IMR-90 (cell line): Measurements from ENCODE around the gene ITGA2. TPM values are rescaled to one million over a fixed set of nuclear protein-coding genes. Genes with fewer than 3 reads are reported as not detected.

Source experiments
- ATAC-seq: fragments of 200-7000 bp; cut with Tn5 transposase; 2 replicates; pipeline ENCODE4 v1.9.1; 2020; ENCODE audit warnings: low read depth, mild to moderate bottlenecking, moderate library complexity
- BruUV-seq: library from RNA; stranded (reverse); fragments of 400-500 nt; replicated peaks from 2 replicates; lab custom pipeline; 2021; lab: Mats Ljungman, UMichigan
- CTCF ChIA-PET: fragments of 300-600 bp; formaldehyde crosslinking; extraction: SDS; loops from one replicate; lab custom pipeline; 2021; ENCODE audit warnings: antibody characterized with exemption; lab: Yijun Ruan, JAX
- POLR2A ChIA-PET: fragments of 300-600 bp; sonication (Branson Sonifier 250); formaldehyde crosslinking; loops from one replicate; lab custom pipeline; 2022; ENCODE audit warnings: antibody characterized with exemption; ENCODE audit not compliant: unreplicated experiment; lab: Charles Lee
- DNase-seq: peaks from one replicate; pipeline ENCODE4 v3.0.0; 2013
- H2AFZ ChIP-seq: replicated peaks from 2 replicates; pipeline ENCODE3; 2013; ENCODE audit warnings: low read length, mild to moderate bottlenecking; ENCODE audit not compliant: poor library complexity
- H2AK5ac ChIP-seq: 2 replicates; pipeline ENCODE4 v1.6.1; 2013; ENCODE audit warnings: low read depth, low read length, inconsistent platforms
- H2AK9ac ChIP-seq: replicated peaks from 2 replicates; pipeline ENCODE3; 2013; ENCODE audit warnings: mild to moderate bottlenecking, low read depth, low read length, moderate library complexity; ENCODE audit not compliant: poor library complexity
- H2BK120ac ChIP-seq: 2 replicates; pipeline ENCODE4 v1.6.1; 2013; ENCODE audit warnings: low read depth, low read length, inconsistent platforms
- H2BK15ac ChIP-seq: 3 replicates; pipeline ENCODE4 v1.6.1; 2013; ENCODE audit warnings: low read depth, low read length, inconsistent platforms
- H2BK20ac ChIP-seq: 2 replicates; pipeline ENCODE4 v1.6.1; 2013; ENCODE audit warnings: low read depth, mild to moderate bottlenecking, inconsistent platforms, low read length, moderate library complexity
- H2BK5ac ChIP-seq: 2 replicates; pipeline ENCODE4 v1.6.1; 2013; ENCODE audit warnings: mild to moderate bottlenecking, low read depth, low read length, inconsistent platforms; ENCODE audit not compliant: poor library complexity, severe bottlenecking
- H3K14ac ChIP-seq: replicated peaks from 2 replicates; pipeline ENCODE4 v1.6.1; 2013; ENCODE audit warnings: low read depth, low read length, inconsistent platforms
- H3K18ac ChIP-seq: 2 replicates; pipeline ENCODE4 v1.6.1; 2013; ENCODE audit warnings: low read depth, low read length, control low read depth
- H3K23ac ChIP-seq: 2 replicates; pipeline ENCODE4 v1.6.1; 2013; ENCODE audit warnings: low read depth, low read length, inconsistent platforms
- H3K27ac ChIP-seq: 2 replicates; pipeline ENCODE4 v1.5.1; 2013; ENCODE audit warnings: mild to moderate bottlenecking, control low read depth, low read length; ENCODE audit not compliant: insufficient read depth
- H3K27me3 ChIP-seq: 2 replicates; pipeline ENCODE4 v1.6.1; 2013; ENCODE audit warnings: low read length; ENCODE audit not compliant: control insufficient read depth, insufficient read depth
- H3K36me3 ChIP-seq: 2 replicates; pipeline ENCODE4 v1.6.1; 2013; ENCODE audit warnings: low read length, mixed read lengths; ENCODE audit not compliant: control insufficient read depth, insufficient read depth
- H3K4ac ChIP-seq: 2 replicates; pipeline ENCODE4 v1.6.1; 2013; ENCODE audit warnings: low read depth, low read length, inconsistent platforms
- H3K4me1 ChIP-seq: 2 replicates; pipeline ENCODE4 v1.6.1; 2013; ENCODE audit warnings: low read length, mixed read lengths; ENCODE audit not compliant: control insufficient read depth, insufficient read depth
- H3K4me2 ChIP-seq: 2 replicates; pipeline ENCODE4 v1.6.1; 2013; ENCODE audit warnings: low read depth, mild to moderate bottlenecking, control low read depth, low read length, moderate library complexity
- H3K4me3 ChIP-seq: 2 replicates; pipeline ENCODE4 v1.5.1; 2013; ENCODE audit warnings: low read depth, mild to moderate bottlenecking, control low read depth, low read length, moderate library complexity; ENCODE audit not compliant: insufficient read depth
- H3K56ac ChIP-seq: 2 replicates; pipeline ENCODE4 v1.6.1; 2013; ENCODE audit warnings: low read length, inconsistent platforms; ENCODE audit not compliant: insufficient read depth; ENCODE audit errors: extremely low read depth
- H3K79me1 ChIP-seq, 2 experiments: 2 replicates each; pipeline ENCODE4 v1.6.1; 2013; ENCODE audit warnings: low read length in 2 of 2, inconsistent platforms in 1 of 2, low read depth in 1 of 2
- H3K9ac ChIP-seq: 2 replicates; pipeline ENCODE4 v1.6.1; 2013; ENCODE audit warnings: low read depth, low read length, control low read depth
- H3K9me1 ChIP-seq: 2 replicates; pipeline ENCODE4 v1.6.1; 2013; ENCODE audit warnings: low read length, inconsistent platforms; ENCODE audit not compliant: insufficient read depth
- H3K9me3 ChIP-seq: 2 replicates; pipeline ENCODE4 v1.6.1; 2013; ENCODE audit warnings: low read length; ENCODE audit not compliant: control insufficient read depth, insufficient read depth
- H4K20me1 ChIP-seq: 2 replicates; pipeline ENCODE4 v1.6.1; 2013; ENCODE audit warnings: low read length, inconsistent platforms; ENCODE audit not compliant: insufficient read depth
- H4K5ac ChIP-seq: 2 replicates; pipeline ENCODE4 v1.6.1; 2013; ENCODE audit warnings: mild to moderate bottlenecking, low read depth, low read length, control low read depth
- H4K8ac ChIP-seq, 2 experiments: 2 replicates each; pipeline ENCODE4 v1.6.1; 2013; ENCODE audit warnings: low read depth in 2 of 2, low read length in 2 of 2, control low read depth in 1 of 2, inconsistent platforms in 1 of 2
- H4K91ac ChIP-seq: 2 replicates; pipeline ENCODE4 v1.6.1; 2013; ENCODE audit warnings: low read depth, low read length, inconsistent platforms; ENCODE audit not compliant: insufficient read depth
- CHD1 ChIP-seq: IDR thresholded peaks from 2 replicates; pipeline ENCODE4 v1.6.1; 2012; ENCODE audit warnings: low read depth, low read length, improper control_type of control experiment
- MAFK ChIP-seq: IDR thresholded peaks from 2 replicates; pipeline ENCODE4 v1.6.1; 2012; ENCODE audit warnings: low read depth, low read length, improper control_type of control experiment
- MAZ ChIP-seq: IDR thresholded peaks from 2 replicates; pipeline ENCODE4 v1.6.1; 2012; ENCODE audit warnings: low read depth, mild to moderate bottlenecking, low read length, improper control_type of control experiment, moderate library complexity, borderline replicate concordance
- MXI1 ChIP-seq: IDR thresholded peaks from 2 replicates; pipeline ENCODE4 v1.6.1; 2012; ENCODE audit warnings: low read depth, mild to moderate bottlenecking, low read length, moderate library complexity, borderline replicate concordance
- NFE2L2 ChIP-seq: fragments of 150-350 bp; IDR thresholded peaks from 2 replicates; pipeline ENCODE4 v1.6.1; 2016; ENCODE audit warnings: low read depth, mild to moderate bottlenecking, low read length
- POLR2A ChIP-seq: IDR thresholded peaks from 2 replicates; pipeline ENCODE4 v1.6.1; 2012; ENCODE audit warnings: mild to moderate bottlenecking, low read depth, low read length
- RFX5 ChIP-seq: IDR thresholded peaks from 2 replicates; pipeline ENCODE4 v1.8.0; 2012; ENCODE audit warnings: low read depth, mild to moderate bottlenecking, low read length, moderate library complexity
- SMC3 ChIP-seq: fragments of 150-350 bp; IDR thresholded peaks from 2 replicates; pipeline ENCODE4 v1.6.1; 2016; ENCODE audit warnings: low read depth, mild to moderate bottlenecking, antibody characterized with exemption, low read length, moderate library complexity
- USF2 ChIP-seq: fragments of 150-350 bp; IDR thresholded peaks from 2 replicates; pipeline ENCODE4 v1.6.1; 2017; ENCODE audit warnings: mild to moderate bottlenecking, antibody characterized with exemption, low read length, low read depth
- WGBS, 2 experiments: methylation state at CpG; one replicate each; pipeline versions ENCODE4 v1.1.5 to v1.1.7; 2013; ENCODE audit warnings: missing lambda C conversion rate in 2 of 2; ENCODE audit not compliant: insufficient read length in 1 of 2; ENCODE audit errors: extremely low coverage in 2 of 2; 5-methylcytosine and 5-hydroxymethylcytosine counted together
- dilution Hi-C: fragments of 300-500 bp; cut with HindIII; formaldehyde crosslinking; loops from one replicate; pipeline ENCODE4 v1.14.3; 2018; ENCODE audit warnings: low sequenced_read_pairs; ENCODE audit not compliant: unreplicated experiment
- in situ Hi-C: fragments of 300-500 bp; cut with MboI; formaldehyde crosslinking; loops from 3 replicates; pipeline ENCODE4 v1.14.3; 2019; ENCODE audit warnings: low sequenced_read_pairs, inconsistent platforms, mixed read lengths
- intact Hi-C: fragments of 100-400 bp; cut with micrococcal nuclease; formaldehyde crosslinking; loops from 2 replicates; pipeline ENCODE4 v1.10.0; 2022
- polyA plus RNA-seq, 3 experiments: library from polyadenylated mRNA; depleted of rRNA; stranded (reverse); fragments of >200 nt; gene quantifications; 2 replicates each; pipeline ENCODE4 v1.2.3, GENCODE V29; 2012; ENCODE audit warnings: low replicate concordance in 1 of 3
- total RNA-seq: library from RNA; depleted of rRNA; stranded (reverse); fragments of >200 nt; gene quantifications from 2 replicates; pipeline ENCODE4 v1.2.3, GENCODE V29; 2012
- TF ChIP-seq, protein P1 (sequence below): fragments of 150-350 bp; IDR thresholded peaks from 2 replicates; pipeline ENCODE4 v1.6.1; 2016; ENCODE audit warnings: low read depth, mild to moderate bottlenecking, low read length, moderate library complexity, borderline replicate concordance
- TF ChIP-seq, protein P2 (sequence below): conservative IDR thresholded peaks from 2 replicates; pipeline ENCODE4 v1.5.1; 2012; ENCODE audit warnings: mild to moderate bottlenecking, low read depth, low read length, improper control_type of control experiment

The ITGA2 gene
- total and polyA plus RNA-seq, 2 of the 4 experiments (the other 2 are of a cell fraction), result 23.3 to 93.4 TPM

DNA sequence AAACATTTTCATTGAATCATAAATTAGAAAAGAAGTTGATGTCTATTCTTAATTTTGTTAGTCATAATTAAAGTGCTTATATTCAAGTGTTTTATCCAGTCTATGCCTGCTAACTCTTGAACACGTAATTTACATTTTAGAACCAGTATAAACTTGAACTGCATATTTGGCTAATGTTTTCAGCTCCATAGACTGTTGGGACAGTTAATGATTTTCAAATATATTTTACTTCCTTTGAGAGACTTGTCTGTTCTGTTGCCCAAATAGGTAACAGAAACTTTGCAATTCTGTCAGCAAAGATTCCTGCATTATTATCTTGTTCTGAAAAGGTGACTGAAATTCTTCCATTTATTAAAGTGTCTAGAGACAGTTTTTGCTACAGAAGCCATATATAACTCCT is 7.8 kb downstream of the ITGA2 start:
- Histone ChIP-seq H2BK15ac (no peak overlapping the region), H3K4me1 (peaks cover 18% of the 10 kb centered on the region), H3K79me1 (peaks cover 0 to 58% of the 10 kb centered on the region in 2 experiments; a peak in 2 of 4 replicates), H2BK120ac (no peak overlapping the region), H3K9me1 (peaks cover 8% of the 10 kb centered on the region; the same call in 1 of the 2 replicates), H3K4me2 (no peak overlapping the region; the same call in 1 of the 2 replicates), H3K27ac (no peak overlapping the region), H3K56ac (no peak overlapping the region), H3K9ac (no peak overlapping the region), H2AK9ac (no peak overlapping the region), H2BK5ac (no peak overlapping the region), H3K14ac (no peak overlapping the region), H3K4me3 (no peak overlapping the region), H2AK5ac (no peak overlapping the region), H3K18ac (no peak overlapping the region), H4K91ac (no peak overlapping the region), H4K5ac (no peak overlapping the region), H3K36me3 (peaks cover 5% of the 10 kb centered on the region; the same call in 1 of the 2 replicates), H2AFZ (no peak overlapping the region), H3K4ac (no peak overlapping the region), H3K9me3 (no peaks in the 10 kb centered on the region), H3K27me3 (no peaks in the 10 kb centered on the region), H4K8ac (no peak overlapping the region), H4K20me1 (peaks cover 10% of the 10 kb centered on the region; the same call in 1 of the 2 replicates), H2BK20ac (no peak overlapping the region), H3K23ac (no peak overlapping the region)
- no peak for ATAC-seq
- intact Hi-C loops (no loop called here), dilution Hi-C loops (no loop called here), in situ Hi-C loops (no loop called here)
- BruUV-seq, result no TSS peak
- POLR2A ChIA-PET, result no interaction called here
- DNase-seq, result no peak
- CTCF ChIA-PET, result interaction anchor here (1.1 to 2.0 kb wide), 2 partner anchors 9 to 12 kb away, joined by 3 to 5 read pairs; no protein-coding TSS in a partner anchor
- TF ChIP-seq MAFK (no peak), NFE2L2 (no peak), MAZ (no peak), USF2 (no peak), MXI1 (no peak), CHD1 (no peak), SMC3 (no peak), POLR2A (no peak), RFX5 (no peak)
- TF ChIP-seq, protein P1, sequence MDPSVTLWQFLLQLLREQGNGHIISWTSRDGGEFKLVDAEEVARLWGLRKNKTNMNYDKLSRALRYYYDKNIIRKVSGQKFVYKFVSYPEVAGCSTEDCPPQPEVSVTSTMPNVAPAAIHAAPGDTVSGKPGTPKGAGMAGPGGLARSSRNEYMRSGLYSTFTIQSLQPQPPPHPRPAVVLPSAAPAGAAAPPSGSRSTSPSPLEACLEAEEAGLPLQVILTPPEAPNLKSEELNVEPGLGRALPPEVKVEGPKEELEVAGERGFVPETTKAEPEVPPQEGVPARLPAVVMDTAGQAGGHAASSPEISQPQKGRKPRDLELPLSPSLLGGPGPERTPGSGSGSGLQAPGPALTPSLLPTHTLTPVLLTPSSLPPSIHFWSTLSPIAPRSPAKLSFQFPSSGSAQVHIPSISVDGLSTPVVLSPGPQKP, result no peak
- TF ChIP-seq, protein P2, sequence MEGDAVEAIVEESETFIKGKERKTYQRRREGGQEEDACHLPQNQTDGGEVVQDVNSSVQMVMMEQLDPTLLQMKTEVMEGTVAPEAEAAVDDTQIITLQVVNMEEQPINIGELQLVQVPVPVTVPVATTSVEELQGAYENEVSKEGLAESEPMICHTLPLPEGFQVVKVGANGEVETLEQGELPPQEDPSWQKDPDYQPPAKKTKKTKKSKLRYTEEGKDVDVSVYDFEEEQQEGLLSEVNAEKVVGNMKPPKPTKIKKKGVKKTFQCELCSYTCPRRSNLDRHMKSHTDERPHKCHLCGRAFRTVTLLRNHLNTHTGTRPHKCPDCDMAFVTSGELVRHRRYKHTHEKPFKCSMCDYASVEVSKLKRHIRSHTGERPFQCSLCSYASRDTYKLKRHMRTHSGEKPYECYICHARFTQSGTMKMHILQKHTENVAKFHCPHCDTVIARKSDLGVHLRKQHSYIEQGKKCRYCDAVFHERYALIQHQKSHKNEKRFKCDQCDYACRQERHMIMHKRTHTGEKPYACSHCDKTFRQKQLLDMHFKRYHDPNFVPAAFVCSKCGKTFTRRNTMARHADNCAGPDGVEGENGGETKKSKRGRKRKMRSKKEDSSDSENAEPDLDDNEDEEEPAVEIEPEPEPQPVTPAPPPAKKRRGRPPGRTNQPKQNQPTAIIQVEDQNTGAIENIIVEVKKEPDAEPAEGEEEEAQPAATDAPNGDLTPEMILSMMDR, result no peak
- WGBS, 2 experiments, result no CpG with 5 or more reads among the region's 1 CpG
